ENCODE measurements around the gene SOHLH1.

The SOHLH1 gene

DNA sequence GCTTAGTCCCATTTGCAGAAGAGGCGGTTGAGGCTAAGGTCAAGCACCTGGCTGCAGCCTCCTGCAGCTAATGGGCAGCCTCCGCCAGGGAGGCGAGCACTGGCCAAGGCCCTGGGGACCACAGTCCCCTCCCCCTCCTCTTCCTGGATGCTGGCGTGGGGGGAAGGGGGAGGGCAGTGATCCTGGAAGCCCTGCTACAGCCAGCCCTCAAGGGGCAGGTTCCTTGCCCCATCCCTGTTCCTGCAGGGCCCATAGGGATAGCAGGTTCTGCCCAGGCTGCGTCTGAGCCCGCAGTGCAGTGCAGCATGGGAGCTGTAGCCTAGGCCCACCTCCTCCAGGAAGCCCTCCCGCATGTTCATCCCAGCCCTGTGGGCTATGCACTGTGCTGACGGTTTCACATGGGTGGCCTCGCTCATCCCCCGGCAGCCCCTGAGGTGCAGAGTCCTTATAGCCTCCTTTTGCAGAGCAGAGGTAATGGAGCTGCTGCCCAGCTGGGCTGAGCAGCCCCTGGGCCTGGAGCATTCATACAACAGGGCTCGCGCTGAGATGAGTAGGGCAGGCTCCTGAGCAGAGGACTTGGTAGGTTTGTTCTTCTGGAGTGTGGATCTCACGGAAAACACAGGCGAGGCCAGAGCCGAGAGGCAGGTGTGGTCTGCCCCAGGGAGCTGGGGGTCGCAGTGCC lies 38.7 kb upstream of the SOHLH1 start:
- H3K27me3 ChIP-seq (ENCODE audit: low read depth) = peaks cover 30% of the 10 kb centered on the region
- in situ Hi-C loops (cut with MboI; ENCODE audit: low sequenced_read_pairs) = no loop called here
- H3K36me3 ChIP-seq (replicated peaks) = no peaks in the 10 kb centered on the region
- H3K9me3 ChIP-seq = no peaks in the 10 kb centered on the region
- DNase-seq (ENCODE audit: low spot score in 2 of 2) = no peak
- H3K4me3 ChIP-seq = no peak overlapping the region
- no peaks in the 10 kb centered on the region for H3K4me1 ChIP-seq

- no peak overlapping the region for H3K4me3 ChIP-seq
- no peaks in the 10 kb centered on the region for H3K4me1 ChIP-seq
- in situ Hi-C loops (cut with MboI; ENCODE audit: low sequenced_read_pairs) = no loop called here
- H3K27me3 ChIP-seq (ENCODE audit: low read depth) = peaks cover 27% of the 10 kb centered on the region
- no peaks in the 10 kb centered on the region for H3K36me3 ChIP-seq (replicated peaks)
- DNase-seq (ENCODE audit: low spot score in 2 of 2) = no peak
- no peaks in the 10 kb centered on the region for H3K9me3 ChIP-seq
Measured at GRCh38 chr9:135736979-135737839, 37.9 kb upstream of the SOHLH1 start.

- DNase-seq (ENCODE audit: low spot score in 2 of 2) = no peak
- Histone ChIP-seq H3K36me3 (replicated peaks) (no peaks in the 10 kb centered on the region), H3K27me3 (ENCODE audit: low read depth) (peaks cover 27% of the 10 kb centered on the region), H3K9me3 (no peaks in the 10 kb centered on the region), H3K4me3 (no peak overlapping the region), H3K4me1 (no peaks in the 10 kb centered on the region)
- in situ Hi-C loops (cut with MboI; ENCODE audit: low sequenced_read_pairs) = no loop called here
Measured at GRCh38 chr9:135736272-135736978, 37.1 kb upstream of the SOHLH1 start.

- Histone ChIP-seq H3K4me3 (no peak overlapping the region), H3K36me3 (replicated peaks) (no peaks in the 10 kb centered on the region), H3K4me1 (no peaks in the 10 kb centered on the region), H3K9me3 (no peaks in the 10 kb centered on the region), H3K27me3 (ENCODE audit: low read depth) (peaks cover 11% of the 10 kb centered on the region)
- DNase-seq (ENCODE audit: low spot score in 2 of 2) = no peak
- in situ Hi-C loops (cut with MboI; ENCODE audit: low sequenced_read_pairs) = no loop called here
Measured at GRCh38 chr9:135734616-135735144, 35.4 kb upstream of the SOHLH1 start.

DNA sequence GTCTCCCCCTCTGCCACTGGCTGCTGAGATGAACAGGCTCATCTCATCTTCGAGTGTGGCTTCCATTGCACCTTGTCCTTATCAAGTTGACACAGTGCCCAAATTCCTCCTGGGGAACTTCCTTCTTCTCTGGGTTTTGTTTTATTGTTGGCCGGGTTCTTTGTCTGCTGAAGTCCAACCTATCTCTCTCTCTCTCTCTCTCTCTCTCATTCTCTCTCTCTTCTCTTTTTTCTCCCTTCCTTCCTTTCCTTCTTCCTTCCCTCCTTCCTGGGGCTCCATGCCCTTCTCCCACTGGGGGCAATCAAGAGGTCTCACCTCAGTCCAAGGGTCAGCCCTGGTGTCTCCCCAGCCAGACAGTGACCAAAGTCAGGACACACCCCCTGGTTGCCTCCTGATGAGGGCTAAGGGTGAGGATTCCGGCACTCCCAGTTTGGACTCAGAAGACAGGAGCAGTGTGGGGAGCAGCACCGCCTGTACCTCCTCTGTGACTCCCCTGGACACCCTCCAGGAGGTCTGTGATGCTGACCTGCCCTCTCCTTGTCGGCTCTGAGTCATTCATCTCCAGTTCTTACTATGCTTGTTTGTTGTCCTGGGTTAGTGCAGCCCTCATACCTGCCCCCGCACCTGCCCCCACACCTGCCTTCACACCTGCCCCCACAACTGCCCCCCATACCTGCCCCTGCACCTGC lies 33.4 kb upstream of the SOHLH1 start:
- Histone ChIP-seq H3K4me1 (no peaks in the 10 kb centered on the region), H3K36me3 (replicated peaks) (no peaks in the 10 kb centered on the region), H3K27me3 (ENCODE audit: low read depth) (peaks cover 21% of the 10 kb centered on the region), H3K4me3 (no peak overlapping the region), H3K9me3 (no peaks in the 10 kb centered on the region)
- in situ Hi-C loops (cut with MboI; ENCODE audit: low sequenced_read_pairs) = no loop called here
- DNase-seq (ENCODE audit: low spot score in 2 of 2) = no peak

DNA sequence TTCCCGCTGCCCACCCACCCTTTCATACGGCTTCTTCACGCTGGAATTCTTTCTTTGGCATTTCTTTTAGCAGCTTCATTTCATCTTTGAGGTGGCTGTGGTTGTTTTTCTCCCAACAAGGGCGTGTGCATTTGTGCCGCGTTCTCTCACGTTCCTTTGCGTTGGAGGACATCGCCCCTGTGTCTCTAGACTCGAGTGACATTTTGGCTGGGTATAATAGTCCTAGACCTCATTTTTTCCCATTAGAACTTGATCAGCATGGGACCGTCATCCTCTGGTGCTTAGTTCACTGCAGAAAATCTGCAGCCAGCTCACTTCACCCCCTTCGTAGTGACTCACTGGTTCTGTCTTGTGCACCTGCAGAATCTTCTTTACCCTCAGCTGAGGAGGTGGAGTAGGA lies 32.2 kb upstream of the SOHLH1 start:
- Histone ChIP-seq H3K27me3 (ENCODE audit: low read depth) (peaks cover 21% of the 10 kb centered on the region), H3K9me3 (no peaks in the 10 kb centered on the region), H3K4me3 (no peak overlapping the region), H3K4me1 (no peaks in the 10 kb centered on the region), H3K36me3 (replicated peaks) (no peaks in the 10 kb centered on the region)
- in situ Hi-C loops (cut with MboI; ENCODE audit: low sequenced_read_pairs) = no loop called here
- no peak for DNase-seq (ENCODE audit: low spot score in 2 of 2)

GRCh38 chr9:135729480-135729879 lies 30.2 kb upstream of the SOHLH1 start:
- Histone ChIP-seq H3K4me1 (no peaks in the 10 kb centered on the region), H3K27me3 (ENCODE audit: low read depth) (peaks cover 26% of the 10 kb centered on the region), H3K4me3 (no peak overlapping the region), H3K9me3 (no peaks in the 10 kb centered on the region), H3K36me3 (replicated peaks) (no peaks in the 10 kb centered on the region)
- no peak for DNase-seq (ENCODE audit: low spot score in 2 of 2)
- in situ Hi-C loops (cut with MboI; ENCODE audit: low sequenced_read_pairs) = no loop called here

DNA sequence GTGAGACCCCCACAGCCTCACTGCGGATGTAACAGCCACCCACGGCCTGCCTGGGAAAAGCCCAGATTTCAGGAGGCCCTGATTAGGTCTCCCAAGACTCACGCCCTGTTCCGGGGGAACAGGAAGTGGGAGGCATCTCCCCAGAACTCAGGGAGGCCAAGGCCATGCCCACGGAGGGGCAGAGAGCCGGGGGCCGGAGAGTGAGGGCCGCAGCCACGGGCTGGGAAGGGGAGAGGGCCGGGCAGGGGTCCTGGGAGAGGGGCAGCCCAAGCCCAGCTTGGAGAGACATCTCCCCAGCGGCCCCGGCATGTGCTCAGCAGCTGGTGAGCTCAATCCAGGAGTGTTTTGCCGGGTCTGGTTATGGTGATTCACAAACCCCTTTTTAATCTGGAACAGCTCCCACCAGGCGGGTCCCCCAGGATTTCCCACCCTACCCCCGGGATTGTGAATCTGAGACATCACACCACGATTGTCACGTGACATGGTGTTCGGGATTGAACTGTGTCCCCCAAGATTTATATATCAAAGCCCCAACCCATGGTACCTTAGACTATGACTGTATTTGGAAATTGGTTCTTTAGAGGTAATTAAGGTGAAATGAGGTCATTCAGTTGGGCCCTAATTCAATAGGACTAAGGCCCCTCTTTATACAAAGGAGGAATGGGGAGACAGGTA lies 29.3 kb upstream of the SOHLH1 start:
- in situ Hi-C loops (cut with MboI; ENCODE audit: low sequenced_read_pairs) = no loop called here
- no peak overlapping the region for H3K4me3 ChIP-seq
- peaks cover 26% of the 10 kb centered on the region for H3K27me3 ChIP-seq (ENCODE audit: low read depth)

GRCh38 chr9:135727257-135727875 lies 28.1 kb upstream of the SOHLH1 start:
- H3K36me3 ChIP-seq (replicated peaks) = no peaks in the 10 kb centered on the region
- H3K4me3 ChIP-seq = no peak overlapping the region
- H3K27me3 ChIP-seq (ENCODE audit: low read depth) = peaks cover 31% of the 10 kb centered on the region
- in situ Hi-C loops (cut with MboI; ENCODE audit: low sequenced_read_pairs) = no loop called here
- no peaks in the 10 kb centered on the region for H3K4me1 ChIP-seq
- DNase-seq (ENCODE audit: low spot score in 2 of 2) = no peak
- H3K9me3 ChIP-seq = no peaks in the 10 kb centered on the region

More for the DNA sequence above, 29.3 kb upstream of the SOHLH1 start:
- no peak for DNase-seq (ENCODE audit: low spot score in 2 of 2)
- Histone ChIP-seq H3K4me1 (no peaks in the 10 kb centered on the region), H3K36me3 (replicated peaks) (no peaks in the 10 kb centered on the region), H3K9me3 (no peaks in the 10 kb centered on the region)

DNA sequence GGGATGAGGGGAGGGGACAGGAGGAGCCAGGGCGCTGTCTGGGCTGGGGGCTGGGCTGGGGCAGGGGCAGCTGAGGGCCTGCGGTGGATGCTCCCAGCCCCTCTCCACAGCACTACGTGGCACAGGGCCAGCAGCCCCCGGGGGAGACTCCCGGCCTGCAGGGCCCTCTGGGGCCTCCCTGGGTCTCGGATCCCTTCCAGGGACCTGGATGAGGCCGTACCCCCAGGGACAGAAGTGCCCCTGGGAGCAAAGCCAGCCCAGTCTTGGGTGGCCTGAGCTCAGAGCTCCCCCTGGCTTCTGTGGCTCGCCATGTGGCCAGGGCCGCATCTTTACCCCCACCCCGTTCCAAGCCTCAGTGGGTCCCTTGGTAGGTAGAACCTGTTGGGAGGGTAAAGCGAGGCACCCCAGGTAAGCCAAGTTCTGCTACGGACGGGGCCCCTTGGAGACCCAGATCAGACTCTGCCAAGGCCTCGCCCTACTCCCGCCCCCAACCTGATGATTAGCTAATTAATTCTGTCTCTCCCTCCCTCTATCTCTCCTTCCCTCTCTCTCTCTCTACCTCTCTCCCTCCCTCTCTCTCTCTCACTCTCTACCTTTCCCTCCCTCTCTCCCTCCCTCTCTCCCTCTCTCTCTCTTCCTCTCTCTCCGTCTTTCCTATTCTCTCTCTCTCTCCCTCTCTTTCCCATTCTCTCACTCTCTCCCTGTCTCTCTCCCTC lies 27.0 kb upstream of the SOHLH1 start:
- in situ Hi-C loops (cut with MboI; ENCODE audit: low sequenced_read_pairs) = no loop called here
- DNase-seq (ENCODE audit: low spot score in 2 of 2) = no peak
- no peak overlapping the region for H3K4me3 ChIP-seq
- no peaks in the 10 kb centered on the region for H3K4me1 ChIP-seq
- peaks cover 36% of the 10 kb centered on the region for H3K27me3 ChIP-seq (ENCODE audit: low read depth)
- H3K36me3 ChIP-seq (replicated peaks) = no peaks in the 10 kb centered on the region
- no peaks in the 10 kb centered on the region for H3K9me3 ChIP-seq

- DNase-seq (ENCODE audit: low spot score in 2 of 2) = no peak
- H3K9me3 ChIP-seq = no peaks in the 10 kb centered on the region
- H3K4me3 ChIP-seq = no peak overlapping the region
- in situ Hi-C loops (cut with MboI; ENCODE audit: low sequenced_read_pairs) = no loop called here
- no peaks in the 10 kb centered on the region for H3K36me3 ChIP-seq (replicated peaks)
- peaks cover 38% of the 10 kb centered on the region for H3K27me3 ChIP-seq (ENCODE audit: low read depth)
- H3K4me1 ChIP-seq = no peaks in the 10 kb centered on the region
Measured at GRCh38 chr9:135724186-135724787, 25.0 kb upstream of the SOHLH1 start.

DNA sequence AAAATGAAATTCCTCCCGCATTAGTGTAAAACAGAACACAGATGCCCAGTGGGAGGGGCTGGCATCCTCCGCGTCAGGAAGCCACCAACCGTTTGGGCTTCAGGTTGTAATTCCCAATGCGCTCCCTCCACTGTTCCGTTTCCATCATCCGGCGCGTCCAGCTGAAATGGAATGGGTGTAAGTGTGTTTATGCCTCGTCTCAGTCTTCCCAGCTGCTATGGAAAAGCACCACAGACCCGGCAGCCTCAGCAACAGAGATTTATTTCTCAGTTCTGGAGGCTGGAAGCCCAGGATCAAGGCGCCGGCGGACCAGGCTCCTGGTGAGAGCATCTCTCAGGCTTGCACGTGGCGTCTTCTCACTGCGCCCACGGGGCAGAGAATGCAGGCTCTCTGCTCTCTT lies 23.1 kb upstream of the SOHLH1 start:
- H3K4me1 ChIP-seq = no peaks in the 10 kb centered on the region
- in situ Hi-C loops (cut with MboI; ENCODE audit: low sequenced_read_pairs) = no loop called here
- H3K4me3 ChIP-seq = no peak overlapping the region
- DNase-seq (ENCODE audit: low spot score in 2 of 2) = no peak
- H3K9me3 ChIP-seq = no peaks in the 10 kb centered on the region
- peaks cover 28% of the 10 kb centered on the region for H3K27me3 ChIP-seq (ENCODE audit: low read depth)
- H3K36me3 ChIP-seq (replicated peaks) = no peaks in the 10 kb centered on the region
